K562 (cell line): ENCODE data around the gene AFF1.

ENCODE experiments used
- CTCF ChIP-seq, 3 experiments: IDR thresholded peaks in 2 of 3; conservative IDR thresholded peaks in 1 of 3; 2 replicates each; pipeline ENCODE4 v1.5.1; 2011 to 2012; ENCODE audit warnings: low read length in 3 of 3, mild to moderate bottlenecking in 3 of 3, control low read depth in 2 of 3, improper control_type of control experiment in 1 of 3, inconsistent platforms in 1 of 3, low read depth in 1 of 3, mixed read lengths in 1 of 3, moderate library complexity in 1 of 3; ENCODE audit not compliant: insufficient read depth in 2 of 3
- EZH2 ChIP-seq: IDR thresholded peaks from 2 replicates; pipeline ENCODE4 v1.6.1; 2012; ENCODE audit warnings: low read depth, mild to moderate bottlenecking, inconsistent platforms, low read length, borderline replicate concordance
- NFXL1 ChIP-seq: fragments of 450-650 bp; formaldehyde crosslinking; IDR thresholded peaks from 2 replicates; pipeline ENCODE4 v1.4.0; 2021; ENCODE audit warnings: mild to moderate bottlenecking
- POLR2A ChIP-seq: fragments of 450-650 bp; conservative IDR thresholded peaks from 2 replicates; pipeline ENCODE4 v1.6.1; 2016
- PTTG1 ChIP-seq: fragments of 450-650 bp; IDR thresholded peaks from 2 replicates; pipeline ENCODE4 v1.6.1; 2016; ENCODE audit warnings: low read depth, mild to moderate bottlenecking, missing genetic modification characterization, missing compliant biosample characterization
- SMARCE1 ChIP-seq: fragments of 450-650 bp; IDR thresholded peaks from 2 replicates; pipeline ENCODE4 v1.7.1; 2016; ENCODE audit warnings: mild to moderate bottlenecking
- TBL1XR1 ChIP-seq, 2 experiments: IDR thresholded peaks; 2 replicates each; pipeline ENCODE4 v1.6.1; 2012; ENCODE audit warnings: improper control_type of control experiment in 2 of 2, low read length in 2 of 2, mild to moderate bottlenecking in 1 of 2
- XRCC3 ChIP-seq: fragments of 450-650 bp; IDR thresholded peaks from 2 replicates; pipeline ENCODE4 v1.6.1; 2017; ENCODE audit warnings: mild to moderate bottlenecking, moderate library complexity

- TF ChIP-seq POLR2A (no peak), XRCC3 (no peak), EZH2 (no peak), CTCF (IDR thresholded peaks at IDR 0.05 in 2 of 3, conservative IDR thresholded peaks at IDR 0.05 in 1 of 3; ENCODE audit: insufficient read depth in 2 of 3, low read depth in 1 of 3, low read length in 3 of 3) (no peak), SMARCE1 (no peak), NFXL1 (no peak), TBL1XR1 (IDR thresholded peaks at IDR 0.05; ENCODE audit: low read length in 2 of 2) (no peak), PTTG1 (tag) (no peak)
Measured at GRCh38 chr4:87005690-87006425, 71.0 kb downstream of the AFF1 start.
